Mesothelial cell of epicardium (in vitro differentiated cells): ENCODE measurements around the gene SLC37A1. TPM values are rescaled to one million over a fixed set of nuclear protein-coding genes. Genes with fewer than 3 reads are reported as not detected.
"Not testable (repeated sequence)": the region's sequence is repeated elsewhere in the genome, so short reads cannot be mapped to it uniquely, and the experiment has no call there.

ENCODE experiments used
- DNase-seq, 2 experiments: peaks; one replicate each; pipeline ENCODE4 v3.0.0; 2021; ENCODE audit warnings: low spot score in 2 of 2; ENCODE audit not compliant: unreplicated experiment in 2 of 2
- H3K27ac Mint-ChIP-seq: 2 replicates; pipeline ENCODE4 v1.8.0; 2021; ENCODE audit warnings: mixed read lengths
- H3K27me3 Mint-ChIP-seq: 2 replicates; pipeline ENCODE4 v1.8.0; 2021; ENCODE audit warnings: low read depth, mixed read lengths
- H3K36me3 Mint-ChIP-seq: 2 replicates; pipeline ENCODE4 v1.8.0; 2021; ENCODE audit warnings: mixed read lengths
- H3K4me1 Mint-ChIP-seq: 2 replicates; pipeline ENCODE4 v1.8.0; 2021; ENCODE audit warnings: mixed read lengths
- H3K4me3 Mint-ChIP-seq: 2 replicates; pipeline ENCODE4 v1.8.0; 2021; ENCODE audit warnings: mild to moderate bottlenecking, moderate library complexity, mixed read lengths
- H3K9me3 Mint-ChIP-seq: 2 replicates; pipeline ENCODE4 v1.8.0; 2021; ENCODE audit warnings: mixed read lengths
- CTCF ChIP-seq: fragments of 200-600 bp; sonication (generic); IDR thresholded peaks from one replicate; pipeline ENCODE4 v1.5.0; 2021; ENCODE audit warnings: antibody characterized with exemption; ENCODE audit not compliant: unreplicated experiment
- total RNA-seq: library from RNA; stranded (reverse); gene quantifications from 3 replicates; pipeline ENCODE4 v1.2.1, GENCODE V29; 2021

SLC37A1 gene
- total RNA-seq, 1 donor from 2014 or later, result 13.0 TPM

- no peak for TF ChIP-seq CTCF
- no peak overlapping the region for H3K4me3 Mint-ChIP-seq
- H3K36me3 Mint-ChIP-seq, result no peaks in the 10 kb centered on the region
- H3K27me3 Mint-ChIP-seq, result peaks cover 11% of the 10 kb centered on the region
- no peak overlapping the region for H3K27ac Mint-ChIP-seq
- H3K4me1 Mint-ChIP-seq, result peaks cover 5% of the 10 kb centered on the region
- H3K9me3 Mint-ChIP-seq, result peaks cover 11% of the 10 kb centered on the region
- no peak for DNase-seq
Measured at GRCh38 chr21:42613756-42614155, 100.1 kb downstream of the SLC37A1 start.

GRCh38 chr21:42614396-42614795 lies 100.7 kb downstream of the SLC37A1 start:
- Mint-ChIP-seq H3K36me3 (no peaks in the 10 kb centered on the region), H3K4me1 (peaks cover 5% of the 10 kb centered on the region), H3K27ac (no peak overlapping the region), H3K9me3 (peaks cover 6% of the 10 kb centered on the region), H3K27me3 (peaks cover 16% of the 10 kb centered on the region), H3K4me3 (no peak overlapping the region)
- no peak for DNase-seq
- TF ChIP-seq CTCF, result no peak

GRCh38 chr21:42614811-42615351 lies 101.2 kb downstream of the SLC37A1 start:
- no peak overlapping the region for H3K4me3 Mint-ChIP-seq
- no peak for TF ChIP-seq CTCF
- no peaks in the 10 kb centered on the region for H3K36me3 Mint-ChIP-seq
- DNase-seq, result no peak
- H3K9me3 Mint-ChIP-seq, result peaks cover 6% of the 10 kb centered on the region
- peaks cover 5% of the 10 kb centered on the region for H3K4me1 Mint-ChIP-seq
- peaks cover 17% of the 10 kb centered on the region for H3K27me3 Mint-ChIP-seq
- H3K27ac Mint-ChIP-seq, result no peak overlapping the region

- not testable (repeated sequence) for H3K9me3 Mint-ChIP-seq, H3K4me1 Mint-ChIP-seq, H3K36me3 Mint-ChIP-seq, DNase-seq, H3K27ac Mint-ChIP-seq, H3K4me3 Mint-ChIP-seq
- H3K27me3 Mint-ChIP-seq, result peaks cover 17% of the 10 kb centered on the region
Measured at GRCh38 chr21:42615377-42615776, 101.7 kb downstream of the SLC37A1 start.

- Mint-ChIP-seq H3K36me3 (no peaks in the 10 kb centered on the region), H3K27ac (no peak overlapping the region), H3K9me3 (peaks cover 8% of the 10 kb centered on the region), H3K4me3 (no peak overlapping the region), H3K27me3 (peaks cover 17% of the 10 kb centered on the region), H3K4me1 (peaks cover 5% of the 10 kb centered on the region)
- no peak for TF ChIP-seq CTCF
- DNase-seq, result no peak
Measured at GRCh38 chr21:42615924-42616323, 102.3 kb downstream of the SLC37A1 start.

- no peaks in the 10 kb centered on the region for H3K36me3 Mint-ChIP-seq
- no peak for TF ChIP-seq CTCF
- DNase-seq, result no peak
- H3K27ac Mint-ChIP-seq, result no peak overlapping the region
- peaks cover 8% of the 10 kb centered on the region for H3K9me3 Mint-ChIP-seq
- H3K27me3 Mint-ChIP-seq, result peaks cover 17% of the 10 kb centered on the region
- peaks cover 5% of the 10 kb centered on the region for H3K4me1 Mint-ChIP-seq
- no peak overlapping the region for H3K4me3 Mint-ChIP-seq
Measured at GRCh38 chr21:42616446-42616845, 102.8 kb downstream of the SLC37A1 start.
